Erythroblast (primary cell): Measurements from ENCODE around the gene IGLL5.
"Not testable (repeated sequence)": the region's sequence is repeated elsewhere in the genome, so short reads cannot be mapped to it uniquely, and the experiment has no call there.

ENCODE experiments used
- GATA1 ChIP-seq: IDR thresholded peaks from 2 replicates; pipeline ENCODE4 v1.6.1; 2011; ENCODE audit warnings: low read depth, mild to moderate bottlenecking, control low read depth, low read length, moderate library complexity
- POLR2A ChIP-seq: IDR thresholded peaks from 2 replicates; pipeline ENCODE4 v1.6.1; 2011; ENCODE audit warnings: mild to moderate bottlenecking, low read length

- not testable (repeated sequence) for TF ChIP-seq POLR2A, GATA1
Observed at GRCh38 chr22:22922092-22922953, 34.7 kb downstream of the IGLL5 start.
